GM19324 (cell line): ENCODE results near the gene TMEM11.

Experiments
- ATAC-seq: cut with Tn5 transposase; IDR thresholded peaks from one replicate; pipeline ENCODE4 v1.9.1; 2021; ENCODE audit warnings: mild to moderate bottlenecking, moderate library complexity; ENCODE audit not compliant: unreplicated experiment, low FRiP score

TMEM11 gene

DNA sequence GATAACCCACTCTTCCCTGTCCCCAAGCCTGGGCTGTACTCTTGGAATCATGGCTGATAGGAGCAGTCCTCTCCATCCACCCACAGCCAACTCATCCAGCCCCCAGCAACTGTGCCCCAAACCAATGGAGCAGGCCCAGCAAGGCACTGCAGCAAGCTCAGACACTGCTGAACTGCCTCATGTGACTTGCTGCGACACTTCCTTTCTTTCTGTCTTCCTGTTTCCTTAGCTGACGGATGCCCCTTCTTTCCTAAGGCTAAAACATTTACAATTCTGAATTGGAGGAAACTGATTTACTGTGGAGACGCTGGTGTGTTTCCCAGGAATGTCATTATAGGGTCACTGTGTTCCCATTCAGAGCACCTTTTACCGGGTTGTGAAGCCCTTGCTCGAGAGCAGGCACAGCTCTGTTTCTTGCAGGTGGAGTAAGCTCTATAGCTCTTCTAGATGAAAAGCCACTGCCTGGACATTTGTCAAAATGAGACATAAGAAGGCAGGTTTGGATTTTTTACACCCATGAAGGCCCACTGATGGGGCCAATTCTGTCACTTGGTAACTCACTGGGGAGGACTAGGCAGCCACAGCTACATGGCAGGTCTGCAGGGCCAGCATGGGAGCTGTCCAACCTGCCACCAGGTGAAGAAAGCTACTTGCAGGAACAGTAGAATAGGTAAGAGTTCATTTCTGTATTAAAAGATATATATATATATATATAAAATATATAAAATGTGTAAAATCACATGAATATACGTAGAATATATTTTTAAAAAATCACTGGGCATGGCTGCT is 27.4 kb downstream of the TMEM11 start:
- no peak for ATAC-seq

- ATAC-seq = no peak
Measured at GRCh38 chr17:21185061-21185460, 28.9 kb downstream of the TMEM11 start.

- no peak for ATAC-seq
Measured at GRCh38 chr17:21184570-21184969, 29.4 kb downstream of the TMEM11 start.

GRCh38 chr17:21183468-21183867 is 30.5 kb downstream of the TMEM11 start:
- no peak for ATAC-seq

GRCh38 chr17:21177854-21178600 is 35.9 kb downstream of the TMEM11 start:
- no peak for ATAC-seq

DNA sequence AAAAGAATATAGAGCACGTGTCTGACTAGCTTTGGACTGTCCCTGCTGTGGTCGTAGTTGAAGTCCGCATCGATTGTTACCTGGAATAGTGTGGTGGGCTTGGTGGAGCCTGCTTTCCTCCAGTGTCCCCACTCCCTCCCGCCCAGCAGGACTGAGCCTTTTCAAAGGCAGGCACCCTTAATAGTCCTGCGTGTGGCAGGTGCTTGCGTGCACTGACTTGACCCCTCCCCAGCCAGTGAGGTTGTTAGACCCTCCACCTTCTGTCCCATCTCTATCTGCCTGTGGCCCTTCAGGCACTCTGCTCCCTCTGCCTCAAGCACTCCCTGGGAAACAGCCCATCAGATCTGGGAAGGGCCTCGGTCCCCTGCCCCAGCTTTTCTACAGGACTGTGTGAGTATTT is 36.6 kb downstream of the TMEM11 start:
- no peak for ATAC-seq

DNA sequence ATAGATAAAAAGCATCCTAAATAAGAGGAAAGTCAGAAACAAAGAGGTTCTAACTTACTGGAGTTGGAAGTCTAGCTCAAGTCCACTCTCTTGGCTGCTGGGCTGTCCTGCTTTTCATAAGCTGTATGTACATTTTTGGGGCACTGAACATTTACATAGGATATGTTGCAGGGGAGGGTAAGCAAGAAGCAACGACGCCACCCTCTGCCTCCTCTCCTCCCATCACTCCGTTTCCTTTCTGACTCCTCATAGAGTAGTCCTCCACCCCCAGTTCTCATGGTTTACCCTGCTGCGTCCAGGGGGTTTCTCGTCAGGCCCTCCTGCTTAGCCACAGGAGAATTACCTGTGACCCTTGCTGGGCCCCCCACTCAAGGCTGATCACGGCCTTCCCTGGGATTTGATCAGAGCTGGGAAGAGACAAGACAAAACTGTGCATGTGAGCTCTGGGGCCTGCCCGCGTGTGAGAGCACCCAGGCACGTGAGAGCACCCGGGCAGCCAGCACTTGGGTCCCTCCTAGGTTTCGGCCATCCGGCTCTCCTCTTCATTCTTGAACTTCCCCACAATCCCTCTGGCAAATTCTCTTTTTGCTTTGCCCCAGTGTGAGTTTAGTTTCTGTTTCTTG is 37.1 kb downstream of the TMEM11 start:
- no peak for ATAC-seq

- ATAC-seq = no peak
Measured at GRCh38 chr17:21174713-21175112, 39.2 kb downstream of the TMEM11 start.

GRCh38 chr17:21174186-21174585 is 39.8 kb downstream of the TMEM11 start:
- ATAC-seq = no peak

GRCh38 chr17:21173543-21173942 is 40.4 kb downstream of the TMEM11 start:
- no peak for ATAC-seq

DNA sequence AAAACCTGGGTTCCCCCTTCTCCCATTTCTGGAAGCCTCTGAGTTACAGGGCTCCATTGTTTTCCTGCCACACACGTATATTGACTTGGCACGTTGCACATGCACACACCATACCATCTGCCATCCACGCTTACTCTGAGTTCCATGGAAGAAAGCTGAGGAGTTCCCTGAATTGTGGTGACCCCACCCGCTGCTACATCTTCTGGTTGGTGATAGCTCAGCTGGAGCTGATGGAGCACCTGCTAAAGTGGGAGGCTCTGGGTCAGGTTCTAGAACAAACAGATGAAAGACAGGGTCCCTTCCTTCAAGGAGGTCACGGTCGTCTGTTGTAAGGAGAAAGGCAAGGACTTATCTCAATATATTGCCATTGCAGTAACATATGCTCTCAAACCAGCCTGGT is 41.1 kb downstream of the TMEM11 start:
- ATAC-seq = no peak

- ATAC-seq = no peak
Measured at GRCh38 chr17:21171970-21172510, 41.9 kb downstream of the TMEM11 start.

DNA sequence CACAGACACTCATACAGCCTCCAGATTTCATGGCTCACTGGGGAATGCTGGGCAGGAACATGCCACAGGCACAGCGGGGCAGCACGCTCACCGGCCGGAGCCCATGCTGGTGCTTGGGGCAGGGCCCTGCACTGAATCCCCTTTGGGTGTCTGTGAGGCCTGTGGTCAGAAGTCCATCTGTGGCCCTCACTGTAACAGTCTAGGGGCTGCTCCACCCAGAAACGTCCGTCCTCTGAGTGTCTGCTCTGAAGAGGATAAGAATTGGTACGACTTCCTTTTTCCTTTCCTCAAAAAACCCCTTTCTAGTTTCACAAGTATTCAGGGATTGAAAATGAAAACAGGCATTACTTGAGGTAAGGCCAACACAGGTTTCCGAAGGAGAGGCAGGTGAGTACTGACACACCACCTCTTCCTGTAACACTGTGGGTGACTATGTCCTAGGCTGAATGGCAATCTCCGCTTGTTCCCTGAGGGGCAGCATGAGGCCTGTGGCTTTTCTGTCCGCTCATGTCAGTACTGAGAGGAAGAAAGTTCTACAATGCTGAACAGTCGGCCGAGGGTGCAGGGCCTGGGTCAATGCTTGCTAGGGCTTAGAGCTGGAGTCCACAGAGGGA is 42.5 kb downstream of the TMEM11 start:
- ATAC-seq = peak; percentile 48

DNA sequence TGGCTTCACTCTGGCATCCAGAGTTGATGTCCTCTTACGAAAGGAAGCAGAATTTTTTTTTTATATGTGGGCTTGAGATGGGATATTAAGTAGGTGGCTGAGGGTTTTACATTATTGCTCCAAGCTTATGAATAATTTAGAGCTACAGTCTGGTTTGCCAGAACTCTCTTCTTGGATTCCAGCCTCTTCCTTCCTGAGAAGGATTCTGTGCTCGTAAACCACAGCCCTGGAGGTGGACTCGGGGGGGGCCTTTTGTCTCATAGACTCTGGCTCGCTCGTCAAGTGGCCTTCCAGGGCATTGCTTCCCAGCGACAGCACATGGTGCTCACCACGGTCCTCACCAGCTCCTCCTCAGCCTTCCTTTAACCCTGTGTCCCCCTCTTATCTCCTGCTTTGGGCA is 43.2 kb downstream of the TMEM11 start:
- ATAC-seq = no peak

DNA sequence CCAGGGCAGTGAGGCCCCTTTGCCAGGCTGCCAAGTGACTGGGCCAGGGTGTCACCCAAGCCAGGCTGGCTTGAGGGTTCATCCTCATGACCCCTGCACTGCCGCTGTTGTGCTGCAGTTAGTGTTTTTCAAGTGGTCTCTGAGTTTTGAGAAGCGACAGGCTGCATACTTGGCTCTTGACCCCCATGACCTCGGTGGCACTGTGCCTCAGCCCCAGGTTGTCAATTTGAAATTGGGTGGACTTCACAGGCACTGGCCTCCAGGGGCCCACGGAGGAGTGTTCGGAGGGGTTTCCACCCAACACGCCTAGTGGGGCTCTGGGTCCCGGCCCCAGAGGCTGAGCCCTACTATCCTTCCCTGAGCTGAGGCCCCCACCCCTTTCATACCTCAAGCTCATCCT is 44.5 kb downstream of the TMEM11 start:
- no peak for ATAC-seq

- no peak for ATAC-seq
Measured at GRCh38 chr17:21168555-21168865, 45.5 kb downstream of the TMEM11 start.

DNA sequence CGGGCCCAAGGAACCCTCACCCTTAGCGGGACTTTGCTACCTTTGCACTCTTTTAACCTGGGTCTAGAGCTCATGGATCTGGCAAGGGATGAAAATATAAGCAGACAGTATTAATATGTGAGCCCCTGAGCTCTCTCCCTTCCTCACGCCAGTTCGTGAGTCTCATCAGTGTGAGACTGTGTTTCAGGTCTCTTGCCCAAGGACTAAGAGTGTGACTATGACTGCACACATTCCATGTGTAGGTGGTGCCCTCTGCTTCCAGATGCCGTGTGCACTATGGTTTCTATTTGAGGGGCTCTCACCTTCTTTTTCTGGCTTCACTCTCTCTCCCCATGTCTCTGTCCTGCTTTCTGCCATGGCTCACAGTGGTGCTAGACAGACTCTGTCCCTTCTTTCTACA is 46.7 kb downstream of the TMEM11 start:
- no peak for ATAC-seq

GRCh38 chr17:21166595-21167210 is 47.3 kb downstream of the TMEM11 start:
- ATAC-seq = no peak

DNA sequence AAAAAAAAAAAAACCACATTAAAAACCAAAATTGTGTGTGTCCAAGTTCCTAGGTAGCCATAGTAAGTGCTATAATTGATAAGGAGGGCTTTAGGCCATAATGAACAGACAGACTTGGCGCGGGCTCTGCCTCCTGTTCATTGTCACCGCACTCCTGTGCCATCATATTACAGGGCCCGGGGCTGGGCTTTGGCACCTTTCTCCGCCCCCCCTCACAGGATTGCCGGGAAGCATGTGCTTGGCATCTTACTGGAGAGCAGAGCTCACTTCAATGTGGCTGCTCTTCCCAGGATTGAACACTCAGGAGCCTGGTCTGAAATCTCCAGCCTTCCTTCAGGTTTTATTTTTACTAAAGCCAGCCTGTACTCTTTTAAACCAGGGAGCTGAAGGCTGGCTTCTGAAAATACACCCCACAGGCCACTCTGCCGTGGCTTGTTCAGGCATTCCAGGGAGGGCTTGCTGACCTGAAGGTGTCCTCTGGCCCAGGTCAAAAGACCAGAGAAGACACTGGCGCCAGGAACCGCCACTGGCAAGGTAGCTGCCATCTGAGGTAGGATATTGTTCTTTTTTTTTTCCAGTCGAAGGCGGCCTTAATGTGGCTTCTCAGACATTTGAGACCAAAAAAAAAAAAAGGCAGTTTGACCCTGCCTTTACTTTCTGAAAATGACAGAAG is 47.9 kb downstream of the TMEM11 start:
- no peak for ATAC-seq

DNA sequence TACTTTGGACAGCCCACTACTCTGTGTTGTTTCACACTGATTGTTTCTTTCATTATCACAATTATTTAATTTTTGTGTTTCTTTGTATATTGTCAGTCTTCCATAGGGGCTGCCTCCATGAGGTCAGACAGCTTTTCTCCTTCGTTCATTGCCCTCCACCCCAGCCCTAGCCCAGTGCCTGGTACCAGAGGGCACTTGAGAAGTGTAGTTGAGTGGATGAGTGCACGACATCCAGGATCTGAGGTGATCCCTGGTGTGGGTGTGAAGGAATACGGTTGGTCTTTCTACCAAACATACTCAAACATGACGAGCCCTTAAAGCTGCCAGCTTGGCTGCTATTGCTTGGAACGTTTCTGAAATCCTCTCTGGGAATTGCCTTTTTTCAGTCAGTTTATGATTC is 49.3 kb downstream of the TMEM11 start:
- no peak for ATAC-seq
